Mucosa of rectum (tissue), 2 donors: ENCODE data around the gene GJC2.

Experiments
- H3K27ac ChIP-seq, 2 donors: one replicate each; pipeline ENCODE4 v1.7.0; 2013; ENCODE audit warnings: inconsistent platforms in 2 of 2, low read depth in 2 of 2, low read length in 2 of 2
- H3K27me3 ChIP-seq, 2 donors: one replicate each; pipeline ENCODE4 v1.7.0; 2013; ENCODE audit warnings: low read length in 2 of 2; ENCODE audit not compliant: control insufficient read depth in 2 of 2, insufficient read depth in 2 of 2
- H3K36me3 ChIP-seq, 2 donors: one replicate each; pipeline ENCODE4 v1.7.0; 2013; ENCODE audit warnings: low read length in 2 of 2; ENCODE audit not compliant: control insufficient read depth in 2 of 2, insufficient read depth in 2 of 2
- H3K4me1 ChIP-seq, 2 donors: one replicate each; pipeline ENCODE4 v1.7.0; 2013; ENCODE audit warnings: low read length in 2 of 2, mild to moderate bottlenecking in 1 of 2; ENCODE audit not compliant: control insufficient read depth in 2 of 2, insufficient read depth in 2 of 2
- H3K4me3 ChIP-seq, 2 donors: one replicate each; pipeline ENCODE4 v1.7.0; 2013; ENCODE audit warnings: low read length in 2 of 2
- H3K9ac ChIP-seq, 2 donors: one replicate each; pipeline ENCODE4 v1.7.0; 2013; ENCODE audit warnings: low read length in 2 of 2, low read depth in 1 of 2, mild to moderate bottlenecking in 1 of 2
- H3K9me3 ChIP-seq, 2 donors: one replicate each; pipeline ENCODE4 v1.7.0; 2013; ENCODE audit warnings: low read length in 2 of 2; ENCODE audit not compliant: control insufficient read depth in 2 of 2
- donor health status: healthy.
- donor health status: Normal muscosa, but diverticular disease.

GJC2 gene

DNA sequence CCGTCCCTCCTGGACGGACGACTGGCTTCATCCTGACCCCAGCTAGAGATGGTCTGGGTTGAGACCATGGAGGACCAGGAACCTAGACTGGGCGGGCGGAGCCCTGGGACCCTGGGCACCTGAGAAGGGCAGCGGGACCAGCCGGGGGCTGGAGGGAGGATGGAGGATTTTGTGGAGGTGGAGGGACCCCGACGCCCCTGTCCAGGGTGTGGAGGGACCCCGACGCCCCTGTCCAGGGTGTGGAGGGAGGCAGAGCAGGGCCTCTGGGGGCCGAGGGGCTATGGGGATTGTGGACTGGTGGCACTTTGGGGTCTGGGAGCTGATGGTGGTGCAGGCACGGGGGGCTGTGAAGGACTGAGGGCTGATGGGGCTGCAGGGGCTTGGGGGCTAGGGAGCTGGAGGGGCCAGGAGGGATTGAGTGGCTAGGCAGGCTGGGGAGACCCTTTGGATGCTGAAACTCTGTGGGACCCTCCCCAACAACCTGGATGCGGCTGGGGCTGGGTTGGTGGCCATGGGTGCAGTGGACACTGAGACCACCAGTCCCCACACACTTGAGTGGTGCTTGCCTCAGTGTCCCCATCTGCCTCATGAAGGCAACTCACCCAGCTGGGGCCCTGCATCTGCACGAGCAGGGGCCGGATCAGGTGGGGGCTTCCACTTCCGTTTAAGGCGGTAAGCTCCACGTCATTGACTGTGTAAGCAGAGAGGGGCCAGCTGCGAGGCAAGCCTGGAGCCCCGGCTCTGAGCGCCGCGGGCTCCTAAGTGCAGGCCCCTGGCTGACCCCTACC is 7.4 kb downstream of the GJC2 start:
- peaks cover 0 to 2% of the 10 kb centered on the region in 2 donors for H3K27me3 ChIP-seq
- no peaks in the 10 kb centered on the region for H3K9me3 ChIP-seq
- H3K9ac ChIP-seq: no peak overlapping the region
- no peak overlapping the region for H3K27ac ChIP-seq
- H3K4me1 ChIP-seq: peaks cover 0 to 3% of the 10 kb centered on the region in 2 donors
- no peaks in the 10 kb centered on the region for H3K36me3 ChIP-seq
- no peak overlapping the region for H3K4me3 ChIP-seq

DNA sequence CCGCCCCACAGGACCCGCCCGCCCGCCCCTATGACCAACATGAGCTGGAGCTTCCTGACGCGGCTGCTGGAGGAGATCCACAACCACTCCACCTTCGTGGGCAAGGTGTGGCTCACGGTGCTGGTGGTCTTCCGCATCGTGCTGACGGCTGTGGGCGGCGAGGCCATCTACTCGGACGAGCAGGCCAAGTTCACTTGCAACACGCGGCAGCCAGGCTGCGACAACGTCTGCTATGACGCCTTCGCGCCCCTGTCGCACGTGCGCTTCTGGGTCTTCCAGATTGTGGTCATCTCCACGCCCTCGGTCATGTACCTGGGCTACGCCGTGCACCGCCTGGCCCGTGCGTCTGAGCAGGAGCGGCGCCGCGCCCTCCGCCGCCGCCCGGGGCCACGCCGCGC is 8.0 kb downstream of the GJC2 start:
- no peak overlapping the region for H3K4me3 ChIP-seq
- H3K9me3 ChIP-seq: no peaks in the 10 kb centered on the region
- peaks cover 0 to 2% of the 10 kb centered on the region in 2 donors for H3K27me3 ChIP-seq
- no peak overlapping the region for H3K9ac ChIP-seq
- H3K36me3 ChIP-seq: no peaks in the 10 kb centered on the region
- no peak overlapping the region for H3K27ac ChIP-seq
- peaks cover under 1 to 3% of the 10 kb centered on the region in 2 donors for H3K4me1 ChIP-seq

DNA sequence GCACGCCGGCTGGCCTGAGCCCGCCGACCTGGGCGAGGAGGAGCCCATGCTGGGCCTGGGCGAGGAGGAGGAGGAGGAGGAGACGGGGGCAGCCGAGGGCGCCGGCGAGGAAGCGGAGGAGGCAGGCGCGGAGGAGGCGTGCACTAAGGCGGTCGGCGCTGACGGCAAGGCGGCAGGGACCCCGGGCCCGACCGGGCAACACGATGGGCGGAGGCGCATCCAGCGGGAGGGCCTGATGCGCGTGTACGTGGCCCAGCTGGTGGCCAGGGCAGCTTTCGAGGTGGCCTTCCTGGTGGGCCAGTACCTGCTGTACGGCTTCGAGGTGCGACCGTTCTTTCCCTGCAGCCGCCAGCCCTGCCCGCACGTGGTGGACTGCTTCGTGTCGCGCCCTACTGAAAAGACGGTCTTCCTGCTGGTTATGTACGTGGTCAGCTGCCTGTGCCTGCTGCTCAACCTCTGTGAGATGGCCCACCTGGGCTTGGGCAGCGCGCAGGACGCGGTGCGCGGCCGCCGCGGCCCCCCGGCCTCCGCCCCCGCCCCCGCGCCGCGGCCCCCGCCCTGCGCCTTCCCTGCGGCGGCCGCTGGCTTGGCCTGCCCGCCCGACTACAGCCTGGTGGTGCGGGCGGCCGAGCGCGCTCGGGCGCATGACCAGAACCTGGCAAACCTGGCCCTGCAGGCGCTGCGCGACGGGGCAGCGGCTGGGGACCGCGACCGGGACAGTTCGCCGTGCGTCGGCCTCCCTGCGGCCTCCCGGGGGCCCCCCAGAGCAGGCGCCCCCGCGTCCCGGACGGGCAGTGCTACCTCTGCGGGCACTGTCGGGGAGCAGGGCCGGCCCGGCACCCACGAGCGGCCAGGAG is 8.6 kb downstream of the GJC2 start:
- Histone ChIP-seq H3K36me3 (no peaks in the 10 kb centered on the region), H3K4me1 (peaks cover 5 to 6% of the 10 kb centered on the region in 2 donors), H3K27ac (no peak overlapping the region), H3K4me3 (no peak overlapping the region), H3K9ac (no peak overlapping the region), H3K27me3 (peaks cover 0 to 2% of the 10 kb centered on the region in 2 donors), H3K9me3 (no peaks in the 10 kb centered on the region)

DNA sequence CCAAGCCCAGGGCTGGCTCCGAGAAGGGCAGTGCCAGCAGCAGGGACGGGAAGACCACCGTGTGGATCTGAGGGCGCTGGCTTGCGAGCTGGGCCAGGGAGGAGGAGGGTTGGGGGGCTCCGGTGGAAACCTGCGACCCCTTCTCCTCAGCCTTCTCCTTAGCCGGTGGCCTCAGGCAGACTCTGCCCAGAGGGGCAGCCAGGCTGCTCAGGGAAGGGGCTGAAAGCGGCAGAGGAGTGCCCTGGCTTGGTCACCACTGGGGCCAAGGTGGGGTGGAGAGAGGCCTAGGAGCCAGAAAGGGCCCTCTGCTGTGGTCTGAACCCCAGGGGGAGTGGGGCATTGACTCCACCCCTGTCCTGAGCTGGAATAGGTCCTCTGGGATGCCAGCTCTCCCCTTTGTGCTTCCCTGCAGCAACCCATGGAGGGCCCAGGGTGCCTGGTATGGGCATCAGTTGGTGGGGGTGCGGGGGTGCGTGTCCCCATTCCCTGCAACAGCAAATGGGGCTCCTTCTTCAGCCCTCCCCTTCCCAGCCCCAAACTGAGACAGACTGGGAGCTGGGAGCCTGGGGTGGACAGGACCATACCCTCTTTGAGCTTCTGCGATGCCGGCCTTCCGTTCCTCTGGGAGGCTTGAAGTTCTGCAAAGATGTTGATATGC is 9.4 kb downstream of the GJC2 start:
- Histone ChIP-seq H3K4me1 (peaks cover 5 to 6% of the 10 kb centered on the region in 2 donors), H3K36me3 (no peaks in the 10 kb centered on the region), H3K9me3 (no peaks in the 10 kb centered on the region), H3K4me3 (no peak overlapping the region), H3K27me3 (peaks cover 0 to 2% of the 10 kb centered on the region in 2 donors), H3K9ac (no peak overlapping the region), H3K27ac (no peak overlapping the region)

DNA sequence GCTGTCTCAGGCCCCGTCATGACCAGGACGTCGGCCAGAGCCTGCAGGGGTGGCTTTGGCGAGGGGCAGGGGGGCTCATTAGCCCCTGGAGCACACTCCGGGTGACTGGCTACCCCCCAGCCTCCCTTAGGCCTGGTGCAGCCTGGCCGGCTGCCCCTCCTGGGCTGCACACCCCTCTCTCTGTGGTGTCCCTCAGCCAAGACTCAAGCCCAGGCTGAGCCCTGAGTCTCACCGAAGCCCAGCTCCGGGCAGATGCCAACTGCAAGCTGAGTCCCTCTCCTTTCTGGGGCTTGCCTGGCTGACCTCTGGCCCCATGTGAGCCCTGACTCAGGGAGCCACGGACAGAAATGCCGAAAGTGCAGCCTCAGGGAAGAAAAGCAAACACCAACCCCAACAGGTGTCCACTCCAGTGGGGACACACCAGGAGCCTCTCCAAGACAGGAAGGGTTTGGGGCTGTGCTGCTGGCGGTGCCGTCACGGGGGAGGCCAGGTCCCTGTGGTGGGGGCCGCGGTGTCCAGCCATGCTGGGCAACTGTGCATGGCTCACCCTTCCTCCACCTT is 10.6 kb downstream of the GJC2 start:
- no peaks in the 10 kb centered on the region for H3K9me3 ChIP-seq
- no peak overlapping the region for H3K27ac ChIP-seq
- no peaks in the 10 kb centered on the region for H3K36me3 ChIP-seq
- no peak overlapping the region for H3K9ac ChIP-seq
- H3K27me3 ChIP-seq: peaks cover 0 to 2% of the 10 kb centered on the region in 2 donors
- no peak overlapping the region for H3K4me3 ChIP-seq
- H3K4me1 ChIP-seq: peaks cover 6 to 9% of the 10 kb centered on the region in 2 donors

DNA sequence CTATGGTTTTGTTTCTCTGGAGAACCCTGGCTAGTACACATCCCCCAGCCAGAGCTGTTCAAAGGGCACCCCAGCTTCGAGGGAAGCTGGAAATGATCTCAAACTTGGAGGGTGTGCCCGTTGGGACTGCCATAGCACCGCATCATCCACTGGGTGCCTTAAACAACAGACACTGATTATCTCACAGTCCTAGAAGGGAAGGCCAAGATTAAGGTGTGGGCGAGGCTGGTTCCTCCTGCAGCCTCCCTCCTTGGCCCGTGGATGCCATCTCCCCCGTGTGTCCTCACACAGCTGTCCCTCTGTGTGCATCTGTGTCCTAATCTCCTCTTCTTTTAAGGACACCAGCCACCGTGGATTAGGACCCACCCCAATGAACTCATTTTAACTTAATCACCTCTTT is 11.6 kb downstream of the GJC2 start:
- Histone ChIP-seq H3K36me3 (no peaks in the 10 kb centered on the region), H3K27me3 (peaks cover 0 to 2% of the 10 kb centered on the region in 2 donors), H3K27ac (no peak overlapping the region), H3K9ac (no peak overlapping the region), H3K4me1 (peaks cover 8 to 10% of the 10 kb centered on the region in 2 donors), H3K4me3 (no peak overlapping the region), H3K9me3 (no peaks in the 10 kb centered on the region)

DNA sequence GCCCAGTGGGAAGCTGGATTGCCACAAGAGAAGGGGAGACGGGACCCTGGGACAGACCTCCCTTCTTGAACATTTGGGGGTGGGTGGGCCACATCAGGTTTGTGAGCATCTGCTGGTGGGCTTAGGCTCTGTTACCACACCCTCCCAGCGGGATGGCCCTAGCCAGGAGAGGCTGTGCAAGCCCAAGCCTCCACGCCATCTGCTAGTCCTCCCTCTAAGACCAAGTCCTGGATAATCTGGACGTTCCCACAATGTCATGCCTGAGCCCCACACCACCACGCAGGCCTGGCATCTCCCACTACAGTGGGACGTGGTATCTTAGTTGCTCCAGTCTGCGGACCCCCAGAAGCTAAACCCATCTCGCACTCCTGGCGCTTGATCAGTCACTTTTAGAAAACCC is 12.1 kb downstream of the GJC2 start:
- Histone ChIP-seq H3K9me3 (no peaks in the 10 kb centered on the region), H3K27ac (no peak overlapping the region), H3K4me3 (no peak overlapping the region), H3K36me3 (no peaks in the 10 kb centered on the region), H3K27me3 (peaks cover 0 to 2% of the 10 kb centered on the region in 2 donors), H3K9ac (no peak overlapping the region), H3K4me1 (peaks cover 13 to 16% of the 10 kb centered on the region in 2 donors)

DNA sequence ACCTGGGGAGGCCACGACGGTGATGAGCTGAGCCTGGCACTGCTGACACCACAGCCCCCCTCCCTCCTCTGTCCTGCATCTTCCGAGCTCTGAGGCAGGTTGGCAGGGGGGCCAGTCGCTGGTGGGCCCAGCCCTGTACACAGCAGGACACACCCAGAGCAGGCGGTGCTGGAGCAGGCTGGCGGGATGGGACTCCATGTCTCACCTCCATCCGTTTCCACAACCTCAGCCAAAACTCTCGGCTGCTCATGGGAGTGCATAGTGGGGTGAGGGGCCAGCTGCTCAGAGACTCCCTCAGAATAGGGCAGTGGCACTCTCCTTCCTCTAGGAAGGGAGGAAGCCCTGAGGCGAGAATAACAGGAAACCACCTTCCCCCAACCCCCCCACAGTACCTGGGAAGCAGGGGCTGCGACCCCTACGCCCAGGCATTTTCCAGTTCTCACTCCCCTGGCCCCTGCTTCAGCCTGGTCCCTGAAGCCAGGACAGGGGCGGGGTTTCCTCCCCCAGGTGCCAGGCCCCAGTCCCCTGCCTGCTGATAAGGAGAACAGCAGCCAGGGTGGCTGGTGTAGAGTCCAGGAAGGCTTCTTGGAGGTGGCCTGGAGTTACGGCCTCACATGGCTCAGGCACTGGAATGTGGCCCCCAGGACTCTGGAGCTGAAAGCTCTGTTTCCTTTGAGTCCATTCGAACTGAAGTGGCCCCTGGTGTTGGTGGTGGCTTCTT is 12.7 kb downstream of the GJC2 start:
- Histone ChIP-seq H3K4me1 (peaks cover 14 to 16% of the 10 kb centered on the region in 2 donors), H3K36me3 (no peaks in the 10 kb centered on the region), H3K9ac (no peak overlapping the region), H3K9me3 (no peaks in the 10 kb centered on the region), H3K4me3 (no peak overlapping the region), H3K27ac (peak overlapping the region; percentile 23 to 38), H3K27me3 (peaks cover 0 to 2% of the 10 kb centered on the region in 2 donors)

DNA sequence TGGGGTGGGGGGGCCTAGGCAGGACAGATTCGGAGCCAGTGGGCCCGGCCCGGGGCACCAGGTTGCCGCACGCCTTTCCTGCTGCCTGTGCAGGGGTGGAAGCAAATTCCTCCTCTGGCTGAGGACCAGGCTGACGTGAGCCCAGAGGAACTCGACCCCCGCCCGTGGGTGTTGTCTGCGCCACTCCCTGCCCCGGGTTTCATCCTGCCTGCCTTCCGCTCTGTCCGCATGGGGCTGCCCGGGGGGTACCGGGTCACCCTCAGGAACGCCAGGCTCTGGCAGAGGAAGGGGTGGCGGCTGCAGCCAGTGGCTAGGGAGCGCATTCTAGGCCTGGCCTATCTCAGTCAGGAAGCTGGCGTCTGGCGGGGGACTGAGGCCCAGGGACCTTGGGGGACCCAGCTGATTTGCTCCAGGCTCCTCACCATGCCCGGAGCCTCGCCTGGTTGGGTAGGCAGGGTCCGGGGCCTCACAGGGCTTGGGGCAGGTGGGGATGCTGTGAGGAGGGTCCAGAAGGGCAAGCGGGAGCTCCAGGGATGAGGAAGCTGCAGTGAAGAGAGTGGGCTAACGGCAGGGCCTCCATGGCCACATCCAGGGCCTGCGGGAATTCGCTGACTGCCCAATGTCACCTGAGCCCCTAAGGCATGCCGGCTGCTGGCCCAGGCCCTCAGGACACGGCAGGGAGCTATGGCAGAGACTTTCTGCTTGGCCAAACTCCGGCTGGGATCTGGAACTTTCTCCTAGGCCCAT is 13.4 kb downstream of the GJC2 start:
- Histone ChIP-seq H3K9me3 (no peaks in the 10 kb centered on the region), H3K9ac (no peak overlapping the region), H3K27ac (peak overlapping the region; percentile 23 to 38), H3K4me1 (peaks cover 14 to 16% of the 10 kb centered on the region in 2 donors), H3K27me3 (peaks cover 0 to 2% of the 10 kb centered on the region in 2 donors), H3K4me3 (no peak overlapping the region), H3K36me3 (no peaks in the 10 kb centered on the region)
